ENCODE measurements around the gene NDUFC2. TPM values are rescaled to one million over a fixed set of nuclear protein-coding genes. Genes with fewer than 3 reads are reported as not detected.

The NDUFC2 gene
- total RNA-seq, 1 donor from 2014 or later: 233 TPM

GRCh38 chr11:78069465-78069864, 10.2 kb downstream of the NDUFC2 start:
- Mint-ChIP-seq H3K9me3 (no peaks in the 10 kb centered on the region), H3K4me1 (ENCODE audit: unreplicated experiment) (peaks cover under 1% of the 10 kb centered on the region), H3K27me3 (no peaks in the 10 kb centered on the region), H3K27ac (no peak overlapping the region), H3K36me3 (peaks cover 33% of the 10 kb centered on the region), H3K4me3 (no peak overlapping the region)
- no peak for DNase-seq (ENCODE audit: extremely low spot score, unreplicated experiment)
- no peak for TF ChIP-seq CTCF (conservative IDR thresholded peaks at IDR 0.05)

- no peak for TF ChIP-seq CTCF (conservative IDR thresholded peaks at IDR 0.05)
- Mint-ChIP-seq H3K27me3 (no peaks in the 10 kb centered on the region), H3K36me3 (peaks cover 32% of the 10 kb centered on the region), H3K4me3 (no peak overlapping the region), H3K27ac (no peak overlapping the region), H3K4me1 (ENCODE audit: unreplicated experiment) (no peaks in the 10 kb centered on the region), H3K9me3 (no peaks in the 10 kb centered on the region)
- no peak for DNase-seq (ENCODE audit: extremely low spot score, unreplicated experiment)
Measured at GRCh38 chr11:78067704-78068103, 12.0 kb downstream of the NDUFC2 start.

GRCh38 chr11:78066471-78066870, 13.2 kb downstream of the NDUFC2 start:
- H3K27ac Mint-ChIP-seq: no peak overlapping the region
- no peaks in the 10 kb centered on the region for H3K9me3 Mint-ChIP-seq
- H3K36me3 Mint-ChIP-seq: peaks cover 23% of the 10 kb centered on the region
- no peaks in the 10 kb centered on the region for H3K4me1 Mint-ChIP-seq (ENCODE audit: unreplicated experiment)
- H3K27me3 Mint-ChIP-seq: no peaks in the 10 kb centered on the region
- H3K4me3 Mint-ChIP-seq: no peak overlapping the region
- DNase-seq (ENCODE audit: extremely low spot score, unreplicated experiment): no peak
- no peak for TF ChIP-seq CTCF (conservative IDR thresholded peaks at IDR 0.05)

GRCh38 chr11:78065203-78065602, 14.5 kb downstream of the NDUFC2 start:
- no peaks in the 10 kb centered on the region for H3K27me3 Mint-ChIP-seq
- TF ChIP-seq CTCF (conservative IDR thresholded peaks at IDR 0.05): no peak
- H3K4me1 Mint-ChIP-seq (ENCODE audit: unreplicated experiment): no peaks in the 10 kb centered on the region
- H3K36me3 Mint-ChIP-seq: peaks cover 21% of the 10 kb centered on the region
- no peak for DNase-seq (ENCODE audit: extremely low spot score, unreplicated experiment)
- no peak overlapping the region for H3K4me3 Mint-ChIP-seq
- no peaks in the 10 kb centered on the region for H3K9me3 Mint-ChIP-seq
- H3K27ac Mint-ChIP-seq: no peak overlapping the region

- H3K27me3 Mint-ChIP-seq: no peaks in the 10 kb centered on the region
- TF ChIP-seq CTCF (conservative IDR thresholded peaks at IDR 0.05): no peak
- H3K36me3 Mint-ChIP-seq: peaks cover 11% of the 10 kb centered on the region
- H3K4me1 Mint-ChIP-seq (ENCODE audit: unreplicated experiment): no peaks in the 10 kb centered on the region
- H3K4me3 Mint-ChIP-seq: no peak within 1 kb of the TSS
- DNase-seq (ENCODE audit: extremely low spot score, unreplicated experiment): no peak
- no peak within 1 kb of the TSS for H3K27ac Mint-ChIP-seq
- no peaks in the 10 kb centered on the region for H3K9me3 Mint-ChIP-seq
Measured at GRCh38 chr11:78063440-78064181, 16.1 kb downstream of the NDUFC2 start, which contains the start of gene THRSP. Gene THRSP (plus strand): TSS chr11:78063861. CDS start chr11:78063882, 21 bp downstream.
